A673 (cell line): ENCODE measurements around the gene SLC25A29. TPM values are rescaled to one million over a fixed set of nuclear protein-coding genes. Genes with fewer than 3 reads are reported as not detected.

ENCODE experiments used
- BruUV-seq: library from RNA; stranded (reverse); fragments of 400-500 nt; replicated peaks from 2 replicates; lab custom pipeline; 2021; lab: Mats Ljungman, UMichigan
- CTCF ChIA-PET: fragments of 300-600 bp; sonication (Branson Sonifier 250); formaldehyde crosslinking; loops from one replicate; lab custom pipeline; 2022; ENCODE audit warnings: antibody characterized with exemption; lab: Charles Lee
- POLR2A ChIA-PET: fragments of 300-600 bp; sonication (Branson Sonifier 250); formaldehyde crosslinking; loops from one replicate; lab custom pipeline; 2022; ENCODE audit warnings: antibody characterized with exemption; ENCODE audit not compliant: low non-redundant PET; lab: Charles Lee
- DNase-seq: peaks from one replicate; pipeline ENCODE4 v3.0.0-alpha.2; 2015; ENCODE audit warnings: low spot score
- H3K27ac ChIP-seq: fragments of 200-600 bp; sonication (generic); 2 replicates; pipeline ENCODE4 v1.5.1; 2016; ENCODE audit warnings: mixed run types, low read depth, mild to moderate bottlenecking, mixed read lengths, antibody characterized with exemption, low read length; ENCODE audit not compliant: poor library complexity, severe bottlenecking
- H3K27me3 ChIP-seq: fragments of 200-600 bp; sonication (generic); replicated peaks from 2 replicates; pipeline ENCODE4 v1.6.1; 2017; ENCODE audit warnings: mixed run types, low read depth, mild to moderate bottlenecking, mixed read lengths, antibody characterized with exemption, low read length; ENCODE audit not compliant: insufficient read depth, poor library complexity
- H3K36me3 ChIP-seq: fragments of 200-600 bp; sonication (generic); 2 replicates; pipeline ENCODE4 v1.6.1; 2016; ENCODE audit warnings: mixed run types, mild to moderate bottlenecking, mixed read lengths, antibody characterized with exemption, low read length; ENCODE audit not compliant: insufficient read depth, poor library complexity, severe bottlenecking
- H3K4me1 ChIP-seq: fragments of 200-600 bp; sonication (generic); 2 replicates; pipeline ENCODE4 v1.6.1; 2017; ENCODE audit warnings: mixed run types, mild to moderate bottlenecking, mixed read lengths, antibody characterized with exemption, low read length; ENCODE audit not compliant: insufficient read depth, poor library complexity, severe bottlenecking
- H3K4me3 ChIP-seq: fragments of 200-600 bp; sonication (generic); 2 replicates; pipeline ENCODE4 v1.5.1; 2016; ENCODE audit warnings: low read depth, mixed run types, mild to moderate bottlenecking, mixed read lengths, low read length; ENCODE audit not compliant: poor library complexity, severe bottlenecking
- H3K9me3 ChIP-seq: fragments of 200-600 bp; sonication (generic); 2 replicates; pipeline ENCODE4 v1.6.1; 2016; ENCODE audit warnings: mixed run types, low read depth, mild to moderate bottlenecking, mixed read lengths, antibody characterized with exemption, low read length; ENCODE audit not compliant: poor library complexity, severe bottlenecking
- CTCF ChIP-seq: fragments of 300-800, 200-600 bp; sonication (generic); conservative IDR thresholded peaks from 2 replicates; pipeline ENCODE4 v1.5.1; 2017; ENCODE audit warnings: low read depth, mild to moderate bottlenecking, antibody characterized with exemption, low read length, moderate library complexity, mixed read lengths
- EZH2 ChIP-seq: fragments of 200-600 bp; sonication (generic); IDR thresholded peaks from 2 replicates; pipeline ENCODE4 v1.6.1; 2017; ENCODE audit warnings: borderline replicate concordance, low read depth, mild to moderate bottlenecking, mixed read lengths, antibody characterized with exemption, low read length; ENCODE audit not compliant: poor library complexity, severe bottlenecking
- intact Hi-C: fragments of 100-400 bp; cut with micrococcal nuclease; formaldehyde crosslinking; loops from one replicate; pipeline ENCODE4 v1.10.0; 2022; ENCODE audit not compliant: unreplicated experiment
- total RNA-seq: library from RNA; stranded (reverse); gene quantifications from 2 replicates; pipeline ENCODE4 v1.2.3, GENCODE V29; 2021

Gene SLC25A29
- total RNA-seq, 1 experiment from 2014 or later, result 49.3 TPM

GRCh38 chr14:100294213-100294962 lies 11.9 kb downstream of the SLC25A29 start:
- H3K4me3 ChIP-seq, result no peak overlapping the region
- no peaks in the 10 kb centered on the region for H3K4me1 ChIP-seq
- no peak for DNase-seq
- intact Hi-C loops, result no loop called here
- no TSS peak for BruUV-seq
- H3K36me3 ChIP-seq, result peaks cover 3% of the 10 kb centered on the region
- ChIA-PET POLR2A (no interaction called here), CTCF (interaction anchor here (1.3 kb wide), 1 partner anchor 9 kb away, joined by 7 read pairs; no protein-coding TSS in a partner anchor)
- H3K27ac ChIP-seq, result no peak overlapping the region
- no peaks in the 10 kb centered on the region for H3K9me3 ChIP-seq
- H3K27me3 ChIP-seq, result no peaks in the 10 kb centered on the region
- no peak for TF ChIP-seq EZH2
- no peak for TF ChIP-seq CTCF

GRCh38 chr14:100293497-100294212 lies 12.6 kb downstream of the SLC25A29 start:
- no peak overlapping the region for H3K4me3 ChIP-seq
- H3K4me1 ChIP-seq, result no peaks in the 10 kb centered on the region
- no peaks in the 10 kb centered on the region for H3K27me3 ChIP-seq
- no peak for TF ChIP-seq EZH2
- TF ChIP-seq CTCF, result no peak
- no peak overlapping the region for H3K27ac ChIP-seq
- ChIA-PET CTCF (no interaction called here), POLR2A (no interaction called here)
- DNase-seq, result no peak
- no TSS peak for BruUV-seq
- no peaks in the 10 kb centered on the region for H3K9me3 ChIP-seq
- peaks cover 3% of the 10 kb centered on the region for H3K36me3 ChIP-seq
- intact Hi-C loops, result no loop called here

GRCh38 chr14:100292776-100293461 lies 13.3 kb downstream of the SLC25A29 start:
- no peak for TF ChIP-seq CTCF
- TF ChIP-seq EZH2, result no peak
- Histone ChIP-seq H3K27me3 (no peaks in the 10 kb centered on the region), H3K27ac (no peak overlapping the region), H3K4me3 (no peak overlapping the region), H3K4me1 (no peaks in the 10 kb centered on the region), H3K9me3 (no peaks in the 10 kb centered on the region), H3K36me3 (peaks cover 3% of the 10 kb centered on the region)
- CTCF ChIA-PET, result no interaction called here
- no TSS peak for BruUV-seq
- POLR2A ChIA-PET, result no interaction called here
- intact Hi-C loops, result no loop called here
- no peak for DNase-seq
